B cell (primary cell): Measurements from ENCODE around the gene ELMO1. TPM values are rescaled to one million over a fixed set of nuclear protein-coding genes. Genes with fewer than 3 reads are reported as not detected.

Experiments
- ATAC-seq: fragments of 200-7000 bp; cut with Tn5 transposase; one replicate; pipeline ENCODE4 v1.10.0; 2021; ENCODE audit warnings: low read depth, mild to moderate bottlenecking, moderate number of reproducible peaks, moderate library complexity
- CTCF ChIA-PET: fragments of 350-600 bp; sonication (Branson Sonifier 250); formaldehyde crosslinking; loops from one replicate; lab custom pipeline; 2021; ENCODE audit warnings: antibody characterized with exemption, inconsistent platforms; lab: Charles Lee
- POLR2A ChIA-PET: fragments of 350-600 bp; sonication (Branson Sonifier 250); formaldehyde crosslinking; loops from one replicate; lab custom pipeline; 2021; ENCODE audit warnings: antibody characterized with exemption; lab: Charles Lee
- DNase-seq: peaks from one replicate; pipeline ENCODE4 v3.0.0; 2013
- H2AFZ ChIP-seq: 2 replicates; pipeline ENCODE4 v1.6.1; 2012; ENCODE audit warnings: mild to moderate bottlenecking, low read depth, low read length; ENCODE audit not compliant: insufficient read depth, poor library complexity, severe bottlenecking
- H3K27ac ChIP-seq, 2 donors: 1 replicate in 1 of 2; 2 replicates in 1 of 2; pipeline ENCODE4 v1.5.1; 2012 to 2013; ENCODE audit warnings: low read length in 2 of 2, mild to moderate bottlenecking in 2 of 2, moderate library complexity in 1 of 2
- H3K27me3 ChIP-seq, 4 experiments: fragments of 200-600 bp in 1 of 4; sonication (generic) in 1 of 4; replicated peaks in 1 of 4; 1 replicate in 2 of 4; 2 replicates in 2 of 4; pipeline versions ENCODE4 v1.6.1 to v1.7.0; 2013 to 2016; ENCODE audit warnings: low read length in 3 of 4, mild to moderate bottlenecking in 2 of 4, mixed read lengths in 1 of 4, moderate library complexity in 1 of 4; ENCODE audit not compliant: insufficient read depth in 4 of 4, control insufficient read depth in 3 of 4; ENCODE audit errors: control extremely low read depth in 1 of 4
- H3K36me3 ChIP-seq, 2 experiments: replicated peaks in 1 of 2; 1 replicate in 1 of 2; 2 replicates in 1 of 2; pipeline versions ENCODE4 v1.6.1 to v1.7.1; 2013; ENCODE audit warnings: low read length in 1 of 2; ENCODE audit not compliant: insufficient read depth in 2 of 2, control insufficient read depth in 1 of 2; ENCODE audit errors: control extremely low read depth in 1 of 2, extremely low read depth in 1 of 2
- H3K4me1 ChIP-seq, 2 donors: fragments of 200-600 bp in 1 of 2; sonication (generic) in 1 of 2; 1 replicate in 1 of 2; 2 replicates in 1 of 2; pipeline versions ENCODE4 v1.5.1 to v1.6.1; 2013 to 2017; ENCODE audit warnings: low read length in 2 of 2; ENCODE audit not compliant: control insufficient read depth in 2 of 2, insufficient read depth in 2 of 2
- H3K4me2 ChIP-seq: replicated peaks from 2 replicates; pipeline ENCODE3; 2012; ENCODE audit warnings: mild to moderate bottlenecking, low read depth, low read length; ENCODE audit not compliant: poor library complexity, severe bottlenecking
- H3K4me3 ChIP-seq, 5 experiments: fragments of 200-600 bp in 1 of 5; sonication (generic) in 1 of 5; 1 replicate in 3 of 5; 2 replicates in 2 of 5; pipeline versions ENCODE4 v1.5.1 to v1.7.0; 2011 to 2016; ENCODE audit warnings: low read length in 4 of 5, mild to moderate bottlenecking in 4 of 5, low read depth in 2 of 5, control low read depth in 1 of 5, moderate library complexity in 1 of 5; ENCODE audit not compliant: insufficient read depth in 1 of 5; ENCODE audit errors: control extremely low read depth in 1 of 5, extremely low read depth in 1 of 5
- H3K79me2 ChIP-seq: fragments of 200-600 bp; sonication (generic); one replicate; pipeline ENCODE4 v1.6.0; 2016; ENCODE audit warnings: low read length; ENCODE audit not compliant: control insufficient read depth, insufficient read depth
- H3K9ac ChIP-seq: fragments of 200-600 bp; sonication (generic); 2 replicates; pipeline ENCODE4 v1.6.1; 2017; ENCODE audit warnings: mild to moderate bottlenecking, low read length, moderate library complexity
- H3K9me3 ChIP-seq, 3 donors: one replicate each; pipeline versions ENCODE4 v1.6.1 to v1.7.1; 2013; ENCODE audit warnings: low read length in 2 of 3; ENCODE audit not compliant: control insufficient read depth in 2 of 3, insufficient read depth in 1 of 3; ENCODE audit errors: control extremely low read depth in 1 of 3
- H4K20me1 ChIP-seq: 2 replicates; pipeline ENCODE4 v1.6.0; 2012; ENCODE audit warnings: mild to moderate bottlenecking, low read length; ENCODE audit not compliant: insufficient read depth, control insufficient read depth, poor library complexity, severe bottlenecking
- H3K27ac Mint-ChIP-seq: one replicate; pipeline ENCODE4 v1.8.0; 2021; ENCODE audit warnings: mixed read lengths
- H3K27me3 Mint-ChIP-seq: one replicate; pipeline ENCODE4 v1.8.0; 2021; ENCODE audit warnings: mixed read lengths
- H3K4me1 Mint-ChIP-seq: one replicate; pipeline ENCODE4 v1.8.0; 2021; ENCODE audit warnings: mixed read lengths
- H3K4me3 Mint-ChIP-seq: one replicate; pipeline ENCODE4 v1.8.0; 2021; ENCODE audit warnings: mixed read lengths
- H3K9me3 Mint-ChIP-seq: one replicate; pipeline ENCODE4 v1.8.0; 2022; ENCODE audit warnings: mixed read lengths; ENCODE audit not compliant: insufficient read depth
- EZH2 ChIP-seq: IDR thresholded peaks from 2 replicates; pipeline ENCODE4 v1.6.1; 2012; ENCODE audit warnings: borderline replicate concordance, low read depth, mild to moderate bottlenecking, moderate library complexity, low read length; ENCODE audit not compliant: insufficient read depth, poor library complexity, severe bottlenecking
- WGBS: methylation state at CpG from one replicate; pipeline ENCODE4 v1.1.5; 2013; ENCODE audit warnings: missing lambda C conversion rate; ENCODE audit not compliant: insufficient coverage; 5-methylcytosine and 5-hydroxymethylcytosine counted together
- intact Hi-C: fragments of 100-400 bp; cut with micrococcal nuclease; formaldehyde crosslinking; loops from one replicate; pipeline ENCODE4 v1.10.0; 2022
- polyA plus RNA-seq: library from polyadenylated mRNA; depleted of rRNA; stranded (reverse); fragments of >200 nt; gene quantifications from 2 replicates; pipeline ENCODE4 v1.2.3, GENCODE V29; 2012
- total RNA-seq, 2 donors: library from RNA; stranded (reverse); fragments of 120-200 nt in 1 of 2; gene quantifications; 1 replicate in 1 of 2; 2 replicates in 1 of 2; pipeline versions ENCODE4 v1.2.3 to v1.2.4, GENCODE V29; 2013 to 2022
- TF ChIP-seq, protein P1 (sequence below): fragments of 200-600 bp; IDR thresholded peaks from one replicate; pipeline ENCODE4 v1.8.0; 2022; ENCODE audit warnings: antibody characterized with exemption, mild to moderate bottlenecking

The ELMO1 gene
- total and polyA plus RNA-seq, 2 donors (not counting 1 experiment from before 2014, with no cell fraction given) = 44.7 to 177 TPM

DNA sequence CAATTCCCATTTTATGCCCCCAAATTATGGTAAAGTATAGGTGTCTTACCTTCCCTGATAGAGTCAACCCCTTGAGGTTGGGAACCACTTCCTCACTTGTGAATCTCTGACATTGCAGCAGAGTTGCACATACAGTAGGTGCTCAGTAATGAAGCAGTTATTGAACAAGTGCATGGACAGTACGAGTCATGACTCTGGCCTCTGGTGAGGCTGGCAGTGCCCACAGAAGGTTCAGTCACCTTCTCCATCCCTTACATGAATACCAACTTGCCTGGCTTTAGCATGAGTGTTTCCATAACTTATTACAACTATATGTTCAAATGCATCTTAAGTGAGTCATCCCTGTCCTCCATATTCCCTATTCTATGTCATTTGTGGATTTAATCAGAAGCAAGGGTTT is 340.0 kb downstream of the ELMO1 start:
- ATAC-seq = no peak
- Histone ChIP-seq H3K4me1 (peaks cover 10 to 21% of the 10 kb centered on the region in 2 donors), H2AFZ (no peak overlapping the region), H4K20me1 (peaks cover 19% of the 10 kb centered on the region), H3K9me3 (no peaks in the 10 kb centered on the region), H3K36me3 (peaks cover 0 to 2% of the 10 kb centered on the region in 2 experiments), H3K9ac (no peak overlapping the region), H3K79me2 (peaks cover 19% of the 10 kb centered on the region), H3K4me3 (no peak overlapping the region), H3K27ac (no peak overlapping the region), H3K4me2 (no peak overlapping the region), H3K27me3 (no peaks in the 10 kb centered on the region)
- POLR2A ChIA-PET = no interaction called here
- WGBS = 100% methylated on average over 1 of the region's 1 CpG
- no peak overlapping the region for H3K4me3 Mint-ChIP-seq
- H3K4me1 Mint-ChIP-seq = peaks cover 44% of the 10 kb centered on the region
- DNase-seq = no peak
- no peaks in the 10 kb centered on the region for H3K9me3 Mint-ChIP-seq
- no peaks in the 10 kb centered on the region for H3K27me3 Mint-ChIP-seq
- intact Hi-C loops = no loop called here
- H3K27ac Mint-ChIP-seq = no peak overlapping the region
- CTCF ChIA-PET = no interaction called here
- no peak for TF ChIP-seq EZH2
- TF ChIP-seq, protein P1, sequence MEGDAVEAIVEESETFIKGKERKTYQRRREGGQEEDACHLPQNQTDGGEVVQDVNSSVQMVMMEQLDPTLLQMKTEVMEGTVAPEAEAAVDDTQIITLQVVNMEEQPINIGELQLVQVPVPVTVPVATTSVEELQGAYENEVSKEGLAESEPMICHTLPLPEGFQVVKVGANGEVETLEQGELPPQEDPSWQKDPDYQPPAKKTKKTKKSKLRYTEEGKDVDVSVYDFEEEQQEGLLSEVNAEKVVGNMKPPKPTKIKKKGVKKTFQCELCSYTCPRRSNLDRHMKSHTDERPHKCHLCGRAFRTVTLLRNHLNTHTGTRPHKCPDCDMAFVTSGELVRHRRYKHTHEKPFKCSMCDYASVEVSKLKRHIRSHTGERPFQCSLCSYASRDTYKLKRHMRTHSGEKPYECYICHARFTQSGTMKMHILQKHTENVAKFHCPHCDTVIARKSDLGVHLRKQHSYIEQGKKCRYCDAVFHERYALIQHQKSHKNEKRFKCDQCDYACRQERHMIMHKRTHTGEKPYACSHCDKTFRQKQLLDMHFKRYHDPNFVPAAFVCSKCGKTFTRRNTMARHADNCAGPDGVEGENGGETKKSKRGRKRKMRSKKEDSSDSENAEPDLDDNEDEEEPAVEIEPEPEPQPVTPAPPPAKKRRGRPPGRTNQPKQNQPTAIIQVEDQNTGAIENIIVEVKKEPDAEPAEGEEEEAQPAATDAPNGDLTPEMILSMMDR = no peak

DNA sequence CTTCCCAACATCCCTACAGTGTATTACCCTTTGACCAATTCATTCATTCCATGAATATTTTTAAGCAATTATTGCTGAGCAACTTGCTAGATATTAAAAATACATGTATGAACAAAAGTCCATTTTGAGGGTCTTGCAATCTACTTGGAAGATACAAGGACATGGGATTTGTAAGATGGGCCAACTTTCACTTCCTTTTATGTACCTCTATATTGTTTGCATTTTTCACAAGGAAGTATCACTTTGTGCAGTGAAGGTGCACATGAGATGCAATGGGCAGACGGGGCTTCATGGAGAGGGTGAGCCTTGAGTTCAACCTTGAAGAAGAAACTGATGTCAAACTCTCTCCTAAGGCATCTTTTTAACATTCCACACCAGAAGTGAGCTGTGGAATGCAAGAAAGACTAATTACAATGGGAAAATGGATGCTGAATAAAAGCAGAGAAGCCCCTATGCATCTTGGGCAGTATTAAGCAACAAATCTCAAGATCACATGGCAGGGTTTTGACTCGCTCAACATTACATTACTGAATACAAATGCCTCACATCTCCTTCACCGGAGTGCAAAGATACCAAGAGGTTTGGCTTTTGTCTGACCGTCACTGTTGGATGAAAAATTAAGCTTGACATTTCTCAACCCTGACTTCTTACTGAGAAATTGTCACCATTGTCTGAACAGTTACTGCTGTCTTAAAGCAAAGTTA is 341.5 kb downstream of the ELMO1 start:
- no peaks in the 10 kb centered on the region for H3K9me3 Mint-ChIP-seq
- TF ChIP-seq, protein P1 = no peak
- no peak for TF ChIP-seq EZH2
- Histone ChIP-seq H3K9me3 (no peaks in the 10 kb centered on the region), H3K4me2 (no peak overlapping the region), H4K20me1 (peaks cover 9% of the 10 kb centered on the region), H3K79me2 (peaks cover 21% of the 10 kb centered on the region), H3K4me1 (peaks cover 10 to 21% of the 10 kb centered on the region in 2 donors), H2AFZ (no peak overlapping the region), H3K36me3 (no peaks in the 10 kb centered on the region), H3K27me3 (no peaks in the 10 kb centered on the region), H3K27ac (no peak overlapping the region), H3K9ac (no peak overlapping the region), H3K4me3 (no peak overlapping the region)
- WGBS = 100% methylated on average over 2 of the region's 4 CpGs
- intact Hi-C loops = no loop called here
- CTCF ChIA-PET = no interaction called here
- POLR2A ChIA-PET = no interaction called here
- DNase-seq (no peak), ATAC-seq (no peak)
- H3K27me3 Mint-ChIP-seq = no peaks in the 10 kb centered on the region
- H3K4me1 Mint-ChIP-seq = peaks cover 44% of the 10 kb centered on the region
- no peak overlapping the region for H3K27ac Mint-ChIP-seq
- no peak overlapping the region for H3K4me3 Mint-ChIP-seq
